Endothelial cell of umbilical vein (primary cell): ENCODE data around the gene XYLT1.

Experiments
- CTCF ChIP-seq, 2 donors: IDR thresholded peaks; 1 replicate in 1 of 2; 2 replicates in 1 of 2; pipeline ENCODE4 v1.5.1; 2011; ENCODE audit warnings: low read length in 2 of 2, mild to moderate bottlenecking in 2 of 2, moderate library complexity in 2 of 2, control low read depth in 1 of 2, inconsistent platforms in 1 of 2, low read depth in 1 of 2; ENCODE audit not compliant: insufficient read depth in 1 of 2; ENCODE audit errors: extremely low read depth in 1 of 2
- FOS ChIP-seq: IDR thresholded peaks from 2 replicates; pipeline ENCODE4 v1.6.1; 2011; ENCODE audit warnings: mild to moderate bottlenecking, low read length, moderate library complexity, borderline replicate concordance; ENCODE audit not compliant: insufficient read depth
- POLR2A ChIP-seq: IDR thresholded peaks from 2 replicates; pipeline ENCODE4 v1.6.1; 2012; ENCODE audit warnings: low read depth, mild to moderate bottlenecking, control low read depth, low read length

GRCh38 chr16:17417740-17418139 is 53.0 kb downstream of the XYLT1 start:
- TF ChIP-seq CTCF (IDR thresholded peaks at IDR 0.05; ENCODE audit: extremely low read depth in 1 of 2, insufficient read depth in 1 of 2, low read depth in 1 of 2, low read length in 2 of 2): no peak
- no peak for TF ChIP-seq FOS
- no peak for TF ChIP-seq POLR2A
